MG63 (cell line): ENCODE measurements around the gene TOR4A. TPM values are rescaled to one million over a fixed set of nuclear protein-coding genes. Genes with fewer than 3 reads are reported as not detected.

Experiments
- DNase-seq: peaks from one replicate; pipeline ENCODE4 v3.0.0-alpha.2; 2020
- H3K27me3 ChIP-seq: fragments of 250-450 bp; sonication (Bioruptor Pico); 2 replicates; pipeline ENCODE4 v1.5.1; 2020; ENCODE audit warnings: mild to moderate bottlenecking, moderate library complexity
- H3K36me3 ChIP-seq: fragments of 250-450 bp; sonication (Bioruptor Pico); 2 replicates; pipeline ENCODE4 v1.5.1; 2020; ENCODE audit warnings: mild to moderate bottlenecking, moderate library complexity
- H3K4me3 ChIP-seq: fragments of 250-450 bp; sonication (Bioruptor Pico); 2 replicates; pipeline ENCODE4 v1.5.1; 2020; ENCODE audit warnings: mild to moderate bottlenecking, moderate library complexity
- H3K9me3 ChIP-seq: fragments of 250-450 bp; sonication (Bioruptor Pico); 2 replicates; pipeline ENCODE4 v1.5.1; 2020; ENCODE audit warnings: mild to moderate bottlenecking, moderate library complexity
- total RNA-seq: library from RNA; depleted of rRNA; stranded (reverse); fragments of >200 nt; shearing (Covaris generic); gene quantifications from 2 replicates; pipeline ENCODE4 v1.2.3, GENCODE V29; 2014; ENCODE audit warnings: low replicate concordance

Gene TOR4A
- total RNA-seq, 1 experiment from 2014 or later: 2.3 TPM

GRCh38 chr9:137305060-137305797 is 27.7 kb downstream of the TOR4A start:
- H3K36me3 ChIP-seq: no peaks in the 10 kb centered on the region
- no peak for DNase-seq

GRCh38 chr9:137305798-137306065 is 28.2 kb downstream of the TOR4A start:
- Histone ChIP-seq H3K9me3 (no peaks in the 10 kb centered on the region), H3K4me3 (no peak overlapping the region), H3K27me3 (no peaks in the 10 kb centered on the region; the same call in 1 of the 2 replicates), H3K36me3 (no peaks in the 10 kb centered on the region)
- DNase-seq: no peak

More at GRCh38 chr9:137305060-137305797, 27.7 kb downstream of the TOR4A start:
- Histone ChIP-seq H3K27me3 (peaks cover 3% of the 10 kb centered on the region), H3K4me3 (no peak overlapping the region), H3K9me3 (no peaks in the 10 kb centered on the region)

DNA sequence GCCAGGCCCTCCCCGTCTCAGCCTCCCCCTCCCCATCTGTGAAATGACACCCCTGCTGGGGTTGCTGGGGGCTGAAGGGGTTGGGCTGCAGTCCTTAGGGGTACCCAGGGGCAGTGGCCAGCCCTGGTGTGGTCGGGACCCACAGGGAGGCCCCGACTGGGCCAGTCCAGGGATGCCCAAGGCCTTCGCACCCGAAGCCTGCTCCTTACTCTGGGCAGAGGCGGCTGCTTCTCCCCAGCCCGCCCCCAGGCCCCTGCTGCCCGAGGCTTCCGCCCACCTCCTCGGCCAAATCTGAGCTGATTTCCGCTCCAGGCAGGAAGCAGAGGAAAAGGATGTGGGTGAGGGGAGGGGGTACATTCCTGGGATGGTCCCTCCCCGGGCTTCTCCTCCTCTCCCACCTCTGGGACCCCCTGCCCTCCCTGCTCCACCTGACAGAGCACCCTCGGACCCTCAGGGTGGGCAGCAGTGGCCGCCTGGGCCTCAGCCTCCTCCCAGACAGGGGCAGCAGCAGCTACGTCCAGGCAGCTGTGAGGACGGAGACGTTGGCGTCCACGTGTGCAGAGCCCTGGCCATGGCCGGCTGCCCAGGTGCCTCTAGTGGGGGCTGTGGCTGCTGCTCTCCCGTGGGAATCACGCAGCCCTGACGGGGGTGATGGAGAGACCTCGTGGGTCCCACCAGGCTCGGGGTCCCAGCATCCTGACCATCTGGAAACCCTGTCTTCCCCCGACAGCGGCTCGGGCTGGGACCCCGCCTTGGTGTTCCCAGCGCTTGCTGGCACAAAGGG is 28.7 kb downstream of the TOR4A start:
- Histone ChIP-seq H3K4me3 (no peak overlapping the region), H3K36me3 (no peaks in the 10 kb centered on the region), H3K9me3 (no peaks in the 10 kb centered on the region), H3K27me3 (no peaks in the 10 kb centered on the region; the same call in 1 of the 2 replicates)
- no peak for DNase-seq

DNA sequence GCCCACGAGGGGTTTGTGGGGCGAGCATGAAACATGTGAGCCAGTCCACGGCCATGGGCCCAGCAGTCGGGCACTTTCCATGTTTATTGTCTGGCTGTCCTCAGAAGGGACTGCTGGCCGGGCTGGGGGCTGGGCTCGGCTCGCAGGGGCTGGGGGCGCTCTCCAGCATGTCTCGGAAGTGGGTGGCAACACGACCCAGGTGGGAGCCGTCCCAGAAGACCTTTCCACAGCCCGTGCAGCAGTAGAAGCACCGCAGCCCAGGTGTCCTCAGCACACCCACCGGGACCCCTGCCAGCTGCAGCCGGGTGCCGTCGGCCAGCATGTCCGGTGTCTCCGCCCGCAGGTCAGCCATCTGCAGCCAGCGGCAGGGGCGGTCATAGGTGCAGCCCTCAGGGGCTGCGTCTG is 29.3 kb downstream of the TOR4A start:
- no peaks in the 10 kb centered on the region for H3K27me3 ChIP-seq
- H3K4me3 ChIP-seq: no peak overlapping the region
- H3K9me3 ChIP-seq: no peaks in the 10 kb centered on the region
- DNase-seq: no peak
- no peaks in the 10 kb centered on the region for H3K36me3 ChIP-seq

DNA sequence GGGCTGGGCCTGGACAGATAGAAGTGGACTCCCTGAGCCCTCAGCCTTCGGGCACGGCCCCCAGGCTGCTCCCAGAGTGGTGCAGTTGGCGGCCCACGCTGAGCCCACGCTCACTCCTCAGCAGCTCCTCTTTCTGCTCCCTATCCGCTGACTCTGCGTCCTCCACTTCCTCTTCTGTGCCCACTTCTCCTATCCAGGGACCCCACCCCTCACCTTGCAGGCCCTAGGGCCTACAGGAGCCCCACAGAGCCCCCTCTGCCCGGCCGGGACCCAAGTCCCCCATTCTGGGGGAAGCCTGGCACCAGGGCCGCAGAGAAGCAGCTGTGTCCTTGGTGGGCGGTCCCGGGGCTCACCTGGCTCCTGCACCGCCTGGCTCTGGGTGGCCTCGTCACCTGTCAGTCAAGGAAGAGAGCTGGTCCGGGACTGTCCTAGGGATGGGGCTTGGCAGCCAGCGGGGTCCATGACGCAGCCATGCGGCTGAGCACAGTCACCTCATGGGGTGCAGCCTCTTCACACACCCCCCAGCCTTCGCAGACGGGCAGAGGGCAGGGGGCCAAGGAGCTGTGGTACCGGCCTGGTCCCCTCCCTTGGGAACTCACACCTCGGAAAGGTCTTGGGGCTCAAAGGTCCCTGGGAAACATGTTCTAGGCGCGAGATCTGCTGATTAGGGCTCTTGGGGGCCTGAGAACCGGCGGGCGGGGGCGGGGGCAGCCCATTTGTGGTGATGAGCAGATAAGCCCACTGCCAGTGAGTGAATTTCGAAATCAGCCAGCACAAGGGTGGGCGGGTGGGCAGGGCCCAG is 29.9 kb downstream of the TOR4A start:
- Histone ChIP-seq H3K9me3 (no peaks in the 10 kb centered on the region), H3K27me3 (no peaks in the 10 kb centered on the region), H3K4me3 (no peak overlapping the region), H3K36me3 (no peaks in the 10 kb centered on the region)
- DNase-seq: no peak

GRCh38 chr9:137308057-137308619 is 30.6 kb downstream of the TOR4A start:
- Histone ChIP-seq H3K27me3 (no peaks in the 10 kb centered on the region), H3K9me3 (no peaks in the 10 kb centered on the region), H3K36me3 (no peaks in the 10 kb centered on the region), H3K4me3 (no peak overlapping the region)
- no peak for DNase-seq

GRCh38 chr9:137309368-137310188 is 32.1 kb downstream of the TOR4A start:
- Histone ChIP-seq H3K9me3 (no peaks in the 10 kb centered on the region), H3K27me3 (no peaks in the 10 kb centered on the region), H3K36me3 (no peaks in the 10 kb centered on the region), H3K4me3 (no peak overlapping the region)
- DNase-seq: no peak

GRCh38 chr9:137310189-137311052 is 32.9 kb downstream of the TOR4A start:
- Histone ChIP-seq H3K9me3 (no peaks in the 10 kb centered on the region), H3K27me3 (no peaks in the 10 kb centered on the region), H3K36me3 (no peaks in the 10 kb centered on the region), H3K4me3 (no peak overlapping the region)
- no peak for DNase-seq

DNA sequence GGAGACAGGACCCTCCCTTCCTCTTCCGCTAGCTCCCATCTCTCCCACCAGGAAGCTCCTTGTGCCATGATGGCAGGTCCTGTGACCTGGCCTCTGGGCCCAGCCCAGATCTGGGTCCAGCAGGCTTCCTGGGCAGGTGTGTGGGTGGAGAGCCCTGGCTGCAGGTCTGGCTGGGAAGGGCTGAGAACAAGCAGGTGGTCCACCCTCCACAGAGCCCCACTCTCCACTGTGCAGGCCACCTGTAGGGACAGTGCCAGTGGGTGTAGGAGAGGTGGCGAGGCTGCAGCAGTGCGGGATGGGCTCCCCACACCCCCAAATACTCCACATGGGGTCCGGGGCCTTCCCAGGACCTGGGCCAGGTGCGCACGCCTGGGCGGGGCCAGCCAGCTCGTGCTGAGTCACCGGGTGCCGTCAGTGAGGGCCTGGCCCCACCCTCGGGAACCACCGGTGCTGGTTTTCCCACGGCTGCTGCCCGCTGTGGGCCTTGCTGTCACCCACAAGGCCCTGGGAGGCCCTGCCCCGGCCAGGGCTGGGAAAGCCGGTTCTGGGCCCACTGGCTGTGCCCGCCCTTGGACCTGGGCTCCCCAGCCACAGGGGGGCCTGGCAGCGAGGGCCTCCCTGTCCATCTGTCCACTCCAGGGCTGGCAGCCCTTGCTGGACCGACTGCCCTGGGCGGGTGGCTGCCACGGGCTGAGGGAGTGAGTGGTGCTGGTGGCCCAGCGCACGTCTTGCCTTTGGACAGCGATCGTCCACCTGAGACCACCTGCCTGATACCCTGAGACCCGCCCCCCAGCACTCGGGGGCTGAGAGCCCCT is 33.9 kb downstream of the TOR4A start:
- H3K9me3 ChIP-seq: no peaks in the 10 kb centered on the region
- no peaks in the 10 kb centered on the region for H3K27me3 ChIP-seq
- no peaks in the 10 kb centered on the region for H3K36me3 ChIP-seq
- DNase-seq: no peak
- H3K4me3 ChIP-seq: no peak overlapping the region

DNA sequence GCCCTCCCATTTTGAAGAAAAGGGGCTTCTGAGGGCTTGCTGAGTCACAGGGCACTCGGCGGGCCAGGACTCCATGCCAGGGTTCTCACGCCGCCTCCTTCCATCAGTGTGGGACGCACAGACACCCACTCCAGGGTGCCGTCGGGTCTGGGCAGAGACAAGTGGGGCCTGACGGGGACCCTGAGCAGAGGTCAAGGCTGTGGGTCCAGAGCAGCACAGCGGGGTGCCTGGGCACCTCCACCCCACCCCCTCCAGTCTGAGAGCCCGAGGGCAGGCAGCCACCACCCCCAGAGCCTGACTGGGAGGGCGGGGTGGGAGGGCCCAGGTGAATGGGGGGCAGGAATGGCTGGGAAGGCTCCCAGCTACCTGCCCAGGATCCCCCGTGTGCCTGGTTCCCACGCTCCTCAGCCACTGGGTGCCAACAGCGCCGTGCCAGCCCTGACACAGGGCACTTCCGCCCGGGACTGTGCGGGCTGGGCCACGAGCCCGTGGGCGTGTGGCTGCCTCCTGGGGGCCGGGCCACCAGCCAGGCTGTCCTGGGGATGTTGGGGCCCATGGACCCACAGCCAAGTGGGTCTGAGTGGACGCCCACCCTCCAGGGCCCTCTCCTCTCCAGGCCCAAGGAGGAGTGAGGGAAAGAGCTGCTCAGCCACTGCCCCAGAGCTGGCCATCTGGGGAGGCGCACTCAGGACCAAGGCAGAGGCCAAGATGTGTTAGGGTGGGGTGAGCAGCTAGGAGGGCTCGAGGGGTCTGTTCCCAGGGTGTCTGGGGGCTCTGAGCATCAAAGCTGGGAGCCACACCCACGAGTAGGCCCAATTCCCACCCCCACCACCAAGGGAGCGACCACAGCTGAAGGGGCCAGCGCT is 34.7 kb downstream of the TOR4A start:
- Histone ChIP-seq H3K9me3 (no peaks in the 10 kb centered on the region), H3K36me3 (no peaks in the 10 kb centered on the region), H3K4me3 (no peak overlapping the region), H3K27me3 (no peaks in the 10 kb centered on the region)
- no peak for DNase-seq

GRCh38 chr9:137312852-137313325 is 35.4 kb downstream of the TOR4A start:
- H3K27me3 ChIP-seq: no peaks in the 10 kb centered on the region
- no peak overlapping the region for H3K4me3 ChIP-seq
- H3K36me3 ChIP-seq: no peaks in the 10 kb centered on the region
- H3K9me3 ChIP-seq: no peaks in the 10 kb centered on the region
- DNase-seq: no peak

DNA sequence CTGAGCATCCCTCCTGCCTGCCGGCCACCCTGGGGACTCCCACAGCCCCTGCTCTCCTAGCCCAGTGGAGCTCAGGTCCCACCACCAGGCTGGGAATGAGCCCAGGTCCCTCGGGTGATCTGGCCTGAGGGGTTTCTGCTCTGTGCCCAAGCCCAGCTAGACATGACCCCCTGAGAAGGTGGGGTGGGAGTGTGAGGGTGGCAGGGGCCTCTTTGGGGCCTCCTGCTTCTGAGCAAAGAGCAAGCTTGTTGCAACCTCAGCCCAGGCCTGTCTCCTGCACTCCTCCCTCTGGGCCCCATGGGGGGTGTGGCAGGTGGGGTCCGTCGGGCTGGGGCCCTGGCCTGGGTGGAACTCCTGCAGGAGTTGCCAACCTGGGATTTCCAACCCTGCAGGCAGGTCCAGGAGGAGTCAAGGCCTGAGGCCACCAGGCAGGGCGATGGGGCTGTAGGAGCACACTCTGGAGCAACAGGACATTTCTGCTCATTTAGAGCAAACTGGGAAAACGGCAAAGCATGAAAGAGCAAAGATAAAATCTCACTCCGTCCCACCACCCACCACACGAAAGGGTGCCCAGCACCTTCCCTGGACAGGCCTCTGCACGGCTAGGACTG is 35.9 kb downstream of the TOR4A start:
- Histone ChIP-seq H3K36me3 (no peaks in the 10 kb centered on the region), H3K27me3 (no peaks in the 10 kb centered on the region), H3K9me3 (no peaks in the 10 kb centered on the region), H3K4me3 (no peak overlapping the region)
- no peak for DNase-seq

- H3K27me3 ChIP-seq: no peaks in the 10 kb centered on the region
- no peak overlapping the region for H3K4me3 ChIP-seq
- no peaks in the 10 kb centered on the region for H3K9me3 ChIP-seq
- DNase-seq: no peak
- H3K36me3 ChIP-seq: no peaks in the 10 kb centered on the region
These were observed 36.5 kb downstream of the TOR4A start for GRCh38 chr9:137313956-137314560.
